Motor neuron (in vitro differentiated cells): ENCODE results near the gene ARHGAP24. TPM values are rescaled to one million over a fixed set of nuclear protein-coding genes. Genes with fewer than 3 reads are reported as not detected.
"Not testable (repeated sequence)": the region's sequence is repeated elsewhere in the genome, so short reads cannot be mapped to it uniquely, and the experiment has no call there.

ENCODE experiments used
- ATAC-seq, 8 experiments: fragments of 200-7000 bp; cut with Tn5 transposase; replicated peaks in 6 of 8; 2 replicates each; pipeline ENCODE4 v1.8.0; 2021; ENCODE audit warnings: mild to moderate bottlenecking in 8 of 8, moderate library complexity in 8 of 8
- H3K27ac ChIP-seq, 2 donors: fragments of 250-450 bp; sonication (Bioruptor Pico); 2 replicates each; pipeline ENCODE4 v1.9.0; 2021; ENCODE audit warnings: antibody characterized with exemption in 2 of 2, mild to moderate bottlenecking in 2 of 2, moderate library complexity in 1 of 2
- H3K4me1 ChIP-seq, 2 donors: fragments of 250-450 bp; sonication (Bioruptor Pico); replicated peaks in 1 of 2; 2 replicates each; pipeline ENCODE4 v1.6.1; 2021; ENCODE audit warnings: antibody characterized with exemption in 2 of 2, mild to moderate bottlenecking in 2 of 2, moderate library complexity in 1 of 2
- H3K4me3 ChIP-seq, 5 donors: fragments of 250-450 bp; sonication (Bioruptor Pico); 2 replicates each; pipeline ENCODE4 v1.9.0; 2021; ENCODE audit warnings: antibody characterized with exemption in 5 of 5, mild to moderate bottlenecking in 5 of 5, moderate library complexity in 4 of 5
- WGBS, 10 experiments: fragments of 450-650 bp; shearing (Covaris generic); methylation state at CpG; one replicate each; pipeline ENCODE4 v1.0.0; 2022; 5-methylcytosine and 5-hydroxymethylcytosine counted together
- in situ Hi-C, 9 experiments: fragments of 400-800 bp; cut with MboI; loops; one replicate each; pipeline ENCODE4 v1.15.0; 2021; ENCODE audit warnings: low sequenced_read_pairs in 9 of 9, low pct_unique_long_range_greater_than_20kb in 2 of 9; ENCODE audit not compliant: unreplicated experiment in 9 of 9
- total RNA-seq, 8 experiments: library from RNA; unstranded; fragments of 300-600 nt; gene quantifications; 2 replicates each; pipeline versions ENCODE4 v1.2.3 to v1.2.4, GENCODE V29; 2022

ARHGAP24 gene
- total RNA-seq, 8 experiments from 2014 or later: 0.67 to 17.6 (median 2.5) TPM

GRCh38 chr4:85491527-85491926 lies 16.6 kb downstream of the ARHGAP24 start:
- ATAC-seq: peak in 2 of 8 experiments; percentile 33 to 45
- in situ Hi-C loops: no loop called here

GRCh38 chr4:85492336-85492735 lies 17.4 kb downstream of the ARHGAP24 start:
- peaks cover 4 to 12% of the 10 kb centered on the region in 2 donors for H3K4me1 ChIP-seq
- H3K27ac ChIP-seq: no peak overlapping the region
- no peak overlapping the region for H3K4me3 ChIP-seq
- in situ Hi-C loops: no loop called here
- no peak for ATAC-seq
- WGBS, 10 experiments: 69 to 100% (median 89%) methylated on average over 1 of the region's 1 CpG; no CpG with 5 or more reads in 3 of the 10 experiments

More at GRCh38 chr4:85491527-85491926, 16.6 kb downstream of the ARHGAP24 start:
- no peak overlapping the region for H3K27ac ChIP-seq
- no peak overlapping the region for H3K4me3 ChIP-seq
- peaks cover 4 to 12% of the 10 kb centered on the region in 2 donors for H3K4me1 ChIP-seq

- H3K27ac ChIP-seq: no peak overlapping the region
- peak in 1 of 8 experiments; percentile 21 for ATAC-seq
- in situ Hi-C loops: no loop called here
- 36 to 100% (median 100%) methylated on average over 1 to 3 of the region's 3 CpGs; no CpG with 5 or more reads in 3 of the 10 experiments for WGBS, 10 experiments
- no peak overlapping the region for H3K4me3 ChIP-seq
- H3K4me1 ChIP-seq: peaks cover under 1 to 4% of the 10 kb centered on the region in 2 donors
These were observed 20.7 kb downstream of the ARHGAP24 start for GRCh38 chr4:85495621-85496020.

GRCh38 chr4:85496126-85496849 lies 21.3 kb downstream of the ARHGAP24 start:
- in situ Hi-C loops: no loop called here
- ATAC-seq: peak in 2 of 8 experiments; percentile 38 to 49
- no peak overlapping the region for H3K4me3 ChIP-seq
- H3K27ac ChIP-seq: no peak overlapping the region
- peaks cover 0 to 4% of the 10 kb centered on the region in 2 donors for H3K4me1 ChIP-seq
- WGBS, 10 experiments: 15 to 93% (median 69%) methylated on average over 1 to 8 of the region's 8 CpGs

- WGBS, 10 experiments: 4 to 98% (median 84%) methylated on average over 3 to 4 of the region's 4 CpGs; no CpG with 5 or more reads in 1 of the 10 experiments
- Histone ChIP-seq H3K27ac (no peak overlapping the region), H3K4me3 (no peak overlapping the region), H3K4me1 (no peaks in the 10 kb centered on the region)
- peak in 2 of 8 experiments; percentile 25 to 43 for ATAC-seq
- in situ Hi-C loops: no loop called here
These were observed 22.0 kb downstream of the ARHGAP24 start for GRCh38 chr4:85496933-85497332.

DNA sequence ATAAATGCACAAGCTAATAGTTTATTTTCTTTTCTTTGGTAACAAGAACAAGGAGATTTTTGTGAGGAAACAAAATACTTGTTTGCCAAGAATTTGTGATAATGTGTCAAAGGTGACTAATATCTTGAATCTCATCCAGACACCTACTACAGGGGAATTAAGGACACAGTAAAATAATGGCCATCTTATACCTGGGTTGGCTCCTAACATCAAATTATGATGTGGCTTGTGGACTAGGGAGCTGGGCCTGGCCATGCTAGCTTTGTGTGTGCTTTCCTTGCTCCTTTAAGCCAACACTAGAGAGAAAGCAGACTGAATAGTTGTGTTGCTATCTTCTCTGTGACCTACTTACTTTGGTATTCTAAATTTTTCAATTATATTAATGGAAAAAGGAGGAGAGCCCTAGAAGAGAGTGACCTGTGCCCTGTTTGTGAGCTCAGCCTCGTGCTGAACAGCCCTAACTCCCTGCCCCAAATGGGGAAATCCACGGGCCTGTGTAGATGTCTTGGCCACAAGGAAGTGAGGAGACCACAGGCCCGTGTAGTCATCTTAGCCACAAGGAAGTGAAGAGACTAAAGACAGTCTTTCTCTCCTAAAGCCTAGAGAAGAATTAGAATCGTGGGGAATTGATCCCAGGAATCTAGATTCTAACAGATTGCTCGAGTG lies 23.3 kb downstream of the ARHGAP24 start:
- ATAC-seq: peak in 2 of 8 experiments; percentile 56 to 70
- H3K27ac ChIP-seq: no peak overlapping the region
- in situ Hi-C loops: no loop called here
- 20 to 81% (median 33%) methylated on average over 1 to 5 of the region's 5 CpGs; no CpG with 5 or more reads in 1 of the 10 experiments for WGBS, 10 experiments
- no peak overlapping the region for H3K4me3 ChIP-seq
- H3K4me1 ChIP-seq: no peaks in the 10 kb centered on the region

- no peaks in the 10 kb centered on the region for H3K4me1 ChIP-seq
- in situ Hi-C loops: no loop called here
- H3K4me3 ChIP-seq: no peak overlapping the region
- ATAC-seq: no peak
- no peak overlapping the region for H3K27ac ChIP-seq
- 73 to 100% (median 90%) methylated on average over 2 to 3 of the region's 3 CpGs for WGBS, 10 experiments
These were observed 24.6 kb downstream of the ARHGAP24 start for GRCh38 chr4:85499573-85499972.

DNA sequence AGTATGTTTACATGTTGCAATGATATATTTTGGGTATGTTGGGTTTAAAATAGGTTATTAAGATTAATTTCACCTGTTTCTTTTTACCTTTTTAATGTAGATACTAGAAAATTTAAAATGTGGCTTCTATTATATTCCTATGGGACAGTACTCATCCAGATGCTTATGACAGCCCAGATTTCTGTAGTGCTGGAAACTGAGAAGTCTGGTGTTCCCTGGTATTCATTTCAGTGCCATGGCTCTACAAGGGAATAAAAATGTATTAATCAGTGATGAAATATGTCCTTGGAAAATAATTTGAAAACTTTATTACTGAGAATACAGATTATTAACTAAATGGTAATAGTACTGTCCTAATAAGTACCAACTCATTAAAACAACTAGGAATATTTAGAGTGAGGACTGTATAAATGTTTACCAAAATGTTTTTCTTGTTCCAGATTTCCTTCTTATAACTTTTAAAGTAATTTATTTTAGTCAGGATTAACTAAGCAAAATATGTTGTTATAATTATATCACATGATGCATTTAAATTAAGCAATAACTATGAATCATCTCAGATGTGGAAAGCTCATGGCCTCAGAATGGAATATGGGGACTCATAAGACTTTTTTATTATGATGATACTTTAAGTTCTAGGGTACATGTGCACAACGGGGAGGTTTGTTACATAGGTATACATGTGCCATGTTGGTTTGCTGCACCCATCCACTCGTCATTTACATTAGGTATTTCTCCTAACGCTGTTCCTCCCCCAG lies 25.3 kb downstream of the ARHGAP24 start:
- 0 to 100% (median 86%) methylated on average over 1 to 3 of the region's 3 CpGs; no CpG with 5 or more reads in 2 of the 10 experiments for WGBS, 10 experiments
- ATAC-seq: no peak
- H3K4me3 ChIP-seq: no peak overlapping the region
- H3K27ac ChIP-seq: no peak overlapping the region
- H3K4me1 ChIP-seq: no peaks in the 10 kb centered on the region
- in situ Hi-C loops: no loop called here

GRCh38 chr4:85501145-85501544 lies 26.2 kb downstream of the ARHGAP24 start:
- ATAC-seq, H3K4me1 ChIP-seq, H3K4me3 ChIP-seq, in situ Hi-C loops, H3K27ac ChIP-seq: not testable (repeated sequence)

- no peak for ATAC-seq
- Histone ChIP-seq H3K27ac (no peak overlapping the region), H3K4me1 (no peaks in the 10 kb centered on the region), H3K4me3 (no peak overlapping the region)
- in situ Hi-C loops: no loop called here
- 52 to 94% (median 75%) methylated on average over 2 of the region's 2 CpGs; no CpG with 5 or more reads in 4 of the 10 experiments for WGBS, 10 experiments
These were observed 33.7 kb downstream of the ARHGAP24 start for GRCh38 chr4:85508654-85509053.

DNA sequence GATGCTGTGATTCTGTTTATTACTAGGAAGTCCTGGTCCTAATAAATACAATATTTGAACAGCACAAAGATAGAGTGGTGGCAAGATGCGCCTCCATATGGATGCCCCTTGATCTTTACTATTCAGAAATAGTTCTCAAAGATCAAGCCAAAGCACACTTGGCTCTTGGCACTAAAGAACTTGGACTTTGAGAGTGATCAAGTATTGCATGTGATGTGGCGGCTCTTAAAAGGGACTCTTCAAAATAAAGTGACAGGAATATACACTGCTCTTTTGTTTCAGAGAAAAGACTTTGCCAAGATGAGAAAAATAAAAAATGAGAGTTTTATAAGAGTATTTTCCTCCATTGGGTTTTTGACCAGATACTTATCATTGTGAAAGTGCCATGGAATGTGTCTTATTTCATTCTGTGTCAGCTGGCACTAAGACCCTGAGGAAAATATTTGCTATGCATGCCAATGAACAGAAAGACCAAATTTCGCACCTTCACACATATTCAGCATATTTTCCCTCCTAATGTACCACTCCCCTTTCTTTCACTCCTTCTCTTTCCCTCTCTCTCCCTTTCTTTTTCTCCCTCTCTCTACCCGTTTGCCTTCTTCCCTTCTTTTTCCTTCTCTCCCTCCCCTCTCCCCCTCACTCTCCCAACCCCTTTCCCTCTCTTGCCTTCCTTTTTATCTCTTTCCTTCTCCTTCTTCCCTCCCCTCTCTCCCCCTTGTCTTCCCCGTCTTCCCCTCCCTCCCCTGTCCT lies 35.1 kb downstream of the ARHGAP24 start:
- in situ Hi-C loops: no loop called here
- 60 to 100% (median 83%) methylated on average over 1 to 3 of the region's 5 CpGs for WGBS, 10 experiments
- H3K27ac ChIP-seq: no peak overlapping the region
- ATAC-seq: no peak
- no peaks in the 10 kb centered on the region for H3K4me1 ChIP-seq
- H3K4me3 ChIP-seq: no peak overlapping the region

DNA sequence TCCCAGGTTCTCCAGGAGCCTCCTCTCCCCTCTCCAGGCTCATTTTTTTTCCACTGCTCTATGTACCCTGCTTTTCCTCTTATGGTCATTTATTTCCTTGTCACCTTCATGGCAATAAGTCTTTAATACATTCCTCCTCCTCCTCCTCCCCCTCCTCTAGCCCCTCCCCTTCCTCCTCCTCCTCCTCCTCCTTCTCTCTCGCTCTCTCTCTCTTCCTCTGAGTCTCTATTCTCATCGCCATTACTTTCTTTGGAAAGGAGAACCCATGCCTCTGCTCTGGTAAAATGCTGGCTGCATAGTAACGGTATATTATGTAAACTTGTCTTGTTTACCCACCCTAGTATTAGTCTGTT lies 35.7 kb downstream of the ARHGAP24 start:
- no peak overlapping the region for H3K4me3 ChIP-seq
- no peaks in the 10 kb centered on the region for H3K4me1 ChIP-seq
- peak in 1 of 8 experiments; percentile 41 for ATAC-seq
- in situ Hi-C loops: no loop called here
- WGBS, 10 experiments: 60 to 100% (median 90%) methylated on average over 1 to 2 of the region's 3 CpGs; no CpG with 5 or more reads in 6 of the 10 experiments
- H3K27ac ChIP-seq: no peak overlapping the region
